ENCODE measurements around the gene D2HGDH.
"Not testable (repeated sequence)": the region's sequence is repeated elsewhere in the genome, so short reads cannot be mapped to it uniquely, and the experiment has no call there.

D2HGDH gene

DNA sequence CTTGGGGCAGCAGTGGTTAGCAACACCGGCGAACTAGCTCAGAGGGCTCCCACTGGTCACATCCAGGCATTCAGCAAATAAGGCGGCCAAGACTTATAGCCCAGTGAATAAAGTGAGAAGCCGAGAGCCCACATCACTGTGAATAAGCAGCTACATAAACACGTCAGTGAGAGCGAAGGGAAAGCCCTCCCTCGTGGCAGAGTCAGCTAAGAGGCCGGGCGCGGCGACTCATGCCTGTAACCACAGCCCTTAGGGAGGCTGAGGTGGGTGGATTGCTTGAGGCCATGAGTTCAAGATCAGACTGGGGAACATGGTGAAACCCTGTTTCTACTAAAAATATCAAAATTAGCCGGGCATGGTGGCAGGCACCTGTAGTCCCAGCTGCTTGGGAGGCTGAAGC is 5.2 kb downstream of the D2HGDH start:
- no peak overlapping the region for H3K27ac ChIP-seq (ENCODE audit: insufficient read depth in 1 of 2, low read depth in 1 of 2, low read length in 2 of 2, poor library complexity in 1 of 2, severe bottlenecking in 2 of 2)
- peak in 2 of 3 donors; percentile 55 to 59 for DNase-seq
- H3K9me3 ChIP-seq (ENCODE audit: control extremely low read depth in 1 of 5, control insufficient read depth in 4 of 5, insufficient read depth in 2 of 5, low read depth in 1 of 5, low read length in 4 of 5), result peaks cover 0 to 1% (median 0%) of the 10 kb centered on the region in 5 experiments
- peaks cover 0 to 27% (median 12%) of the 10 kb centered on the region in 4 experiments for H3K36me3 ChIP-seq (ENCODE audit: control insufficient read depth in 4 of 4, insufficient read depth in 4 of 4, low read length in 3 of 4)
- 94% methylated on average over 12 of the region's 12 CpGs for WGBS (ENCODE audit: insufficient coverage)
- ChIA-PET POLR2A (interaction anchor here (1.0 kb wide), 1 partner anchor 45 kb away, joined by 5 read pairs; no protein-coding TSS in a partner anchor), CTCF (interaction anchor here (0.8 to 3.2 kb wide), 6 partner anchors 11 to 139 kb away, joined by 3 to 11 read pairs (median 3); no protein-coding TSS in a partner anchor)
- no peaks in the 10 kb centered on the region for H3K27me3 ChIP-seq (replicated peaks in 2 of 5; ENCODE audit: control insufficient read depth in 4 of 5, insufficient read depth in 5 of 5, low read length in 4 of 5)
- peaks cover 0 to 41% (median 29%) of the 10 kb centered on the region in 4 experiments for H3K4me1 ChIP-seq (ENCODE audit: control extremely low read depth in 1 of 4, control insufficient read depth in 4 of 4, insufficient read depth in 4 of 4, low read length in 3 of 4)
- no peak overlapping the region for H3K4me3 ChIP-seq (ENCODE audit: control insufficient read depth in 1 of 7, extremely low read depth in 1 of 7, insufficient read depth in 4 of 7, low read depth in 2 of 7, low read length in 6 of 7)

DNA sequence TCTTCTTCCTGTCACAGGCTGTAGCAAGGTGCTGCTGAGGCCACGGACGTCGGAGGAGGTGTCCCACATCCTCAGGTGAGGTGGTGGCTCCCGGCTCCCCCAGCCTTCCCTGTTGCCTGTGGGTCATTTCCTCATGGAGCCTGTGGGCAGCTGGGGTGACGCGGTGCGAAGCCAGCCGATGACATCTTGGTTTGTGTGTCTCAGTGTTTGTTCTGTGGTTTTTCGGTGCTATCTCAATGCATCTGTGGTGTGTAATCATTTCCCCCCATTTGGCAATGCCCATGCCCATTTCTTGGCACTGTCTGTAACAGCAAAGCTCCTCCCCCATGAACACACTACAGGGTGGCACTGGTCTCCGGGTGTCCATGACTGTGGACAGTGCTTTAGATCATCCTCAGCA is 6.6 kb downstream of the D2HGDH start:
- DNase-seq, result peak; percentile 61 to 87 (median 86)
- H3K4me3 ChIP-seq (ENCODE audit: control insufficient read depth in 1 of 7, extremely low read depth in 1 of 7, insufficient read depth in 4 of 7, low read depth in 2 of 7, low read length in 6 of 7), result peak overlapping the region in 1 of 7 experiments; percentile 42
- CTCF ChIA-PET, result interaction anchor here (1.0 to 3.2 kb wide), 4 partner anchors 10 to 138 kb away, joined by 3 to 11 read pairs (median 4); partner anchors contain the start of gene ING5
- H3K4me1 ChIP-seq (ENCODE audit: control extremely low read depth in 1 of 4, control insufficient read depth in 4 of 4, insufficient read depth in 4 of 4, low read length in 3 of 4), result peaks cover 0 to 28% (median 18%) of the 10 kb centered on the region in 4 experiments
- H3K9me3 ChIP-seq (ENCODE audit: control extremely low read depth in 1 of 5, control insufficient read depth in 4 of 5, insufficient read depth in 2 of 5, low read depth in 1 of 5, low read length in 4 of 5), result peaks cover 0 to 9% (median 6%) of the 10 kb centered on the region in 5 experiments
- no peaks in the 10 kb centered on the region for H3K27me3 ChIP-seq (replicated peaks in 2 of 5; ENCODE audit: control insufficient read depth in 4 of 5, insufficient read depth in 5 of 5, low read length in 4 of 5)
- WGBS (ENCODE audit: insufficient coverage), result 23% methylated on average over 7 of the region's 10 CpGs
- peaks cover 7 to 41% (median 25%) of the 10 kb centered on the region in 4 experiments for H3K36me3 ChIP-seq (ENCODE audit: control insufficient read depth in 4 of 4, insufficient read depth in 4 of 4, low read length in 3 of 4)
- POLR2A ChIA-PET, result interaction anchor here (0.6 kb wide), 1 partner anchor 35 kb away, joined by 4 read pairs; no protein-coding TSS in a partner anchor
- no peak overlapping the region for H3K27ac ChIP-seq (ENCODE audit: insufficient read depth in 1 of 2, low read depth in 1 of 2, low read length in 2 of 2, poor library complexity in 1 of 2, severe bottlenecking in 2 of 2)

DNA sequence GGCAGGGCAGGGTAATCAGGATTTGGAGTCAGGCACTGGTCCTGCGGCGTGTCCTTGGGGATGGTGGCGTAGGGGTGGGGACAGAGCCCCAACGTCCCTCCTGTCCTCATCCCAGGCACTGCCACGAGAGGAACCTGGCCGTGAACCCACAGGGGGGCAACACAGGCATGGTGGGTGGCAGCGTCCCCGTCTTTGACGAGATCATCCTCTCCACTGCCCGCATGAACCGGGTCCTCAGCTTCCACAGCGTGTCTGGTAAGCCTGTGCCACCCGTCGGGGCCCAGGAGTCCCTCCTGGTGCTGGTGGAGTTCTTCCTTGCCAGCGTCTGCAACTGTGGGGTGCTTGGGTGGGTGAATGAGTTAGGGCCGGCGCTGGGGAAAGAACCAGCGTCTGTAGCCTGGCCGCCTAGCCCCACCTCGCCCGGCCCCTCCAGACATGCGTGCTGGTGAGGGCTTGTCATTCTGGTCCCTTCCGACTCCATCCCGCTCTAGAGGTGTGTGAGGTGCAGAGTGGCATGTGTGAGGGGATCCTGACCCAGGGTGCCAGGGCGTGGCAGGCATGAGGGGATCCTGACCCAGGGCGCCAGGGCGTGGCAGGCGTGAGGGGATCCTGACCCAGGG is 8.0 kb downstream of the D2HGDH start:
- peaks cover 0 to 13% (median 7%) of the 10 kb centered on the region in 5 experiments for H3K9me3 ChIP-seq (ENCODE audit: control extremely low read depth in 1 of 5, control insufficient read depth in 4 of 5, insufficient read depth in 2 of 5, low read depth in 1 of 5, low read length in 4 of 5)
- ChIA-PET POLR2A (no interaction called here), CTCF (no interaction called here)
- WGBS (ENCODE audit: insufficient coverage), result 98% methylated on average over 19 of the region's 28 CpGs
- peaks cover 8 to 47% (median 31%) of the 10 kb centered on the region in 4 experiments for H3K36me3 ChIP-seq (ENCODE audit: control insufficient read depth in 4 of 4, insufficient read depth in 4 of 4, low read length in 3 of 4)
- peaks cover 0 to 28% (median 18%) of the 10 kb centered on the region in 4 experiments for H3K4me1 ChIP-seq (ENCODE audit: control extremely low read depth in 1 of 4, control insufficient read depth in 4 of 4, insufficient read depth in 4 of 4, low read length in 3 of 4)
- H3K27me3 ChIP-seq (replicated peaks in 2 of 5; ENCODE audit: control insufficient read depth in 4 of 5, insufficient read depth in 5 of 5, low read length in 4 of 5), result no peaks in the 10 kb centered on the region
- no peak for DNase-seq
- H3K27ac ChIP-seq (ENCODE audit: insufficient read depth in 1 of 2, low read depth in 1 of 2, low read length in 2 of 2, poor library complexity in 1 of 2, severe bottlenecking in 2 of 2), result no peak overlapping the region
- H3K4me3 ChIP-seq (ENCODE audit: control insufficient read depth in 1 of 7, extremely low read depth in 1 of 7, insufficient read depth in 4 of 7, low read depth in 2 of 7, low read length in 6 of 7), result no peak overlapping the region

DNA sequence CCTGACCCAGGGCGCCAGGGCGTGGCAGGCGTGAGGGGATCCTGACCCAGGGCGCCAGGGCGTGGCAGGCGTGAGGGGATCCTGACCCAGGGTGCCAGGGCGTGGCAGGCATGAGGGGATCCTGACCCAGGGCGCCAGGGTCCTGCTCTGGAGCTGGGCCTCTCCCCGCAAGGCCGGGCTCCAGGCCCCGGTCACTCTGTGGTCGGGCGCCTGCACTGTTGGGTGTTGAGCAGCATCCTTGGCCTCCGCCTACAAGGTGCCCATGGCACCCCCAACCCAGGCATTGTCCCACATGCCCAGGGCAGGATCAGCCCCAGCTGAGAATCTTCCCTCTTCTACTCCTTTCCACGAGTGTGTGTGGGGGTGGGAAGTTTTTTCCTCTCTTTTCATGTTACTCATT is 8.6 kb downstream of the D2HGDH start:
- peaks cover 0 to 26% (median 18%) of the 10 kb centered on the region in 4 experiments for H3K4me1 ChIP-seq (ENCODE audit: control extremely low read depth in 1 of 4, control insufficient read depth in 4 of 4, insufficient read depth in 4 of 4, low read length in 3 of 4)
- POLR2A ChIA-PET; H3K4me3 ChIP-seq (ENCODE audit: control insufficient read depth in 1 of 7, extremely low read depth in 1 of 7, insufficient read depth in 4 of 7, low read depth in 2 of 7, low read length in 6 of 7); DNase-seq; H3K27me3 ChIP-seq (replicated peaks in 2 of 5; ENCODE audit: control insufficient read depth in 4 of 5, insufficient read depth in 5 of 5, low read length in 4 of 5); H3K27ac ChIP-seq (ENCODE audit: insufficient read depth in 1 of 2, low read depth in 1 of 2, low read length in 2 of 2, poor library complexity in 1 of 2, severe bottlenecking in 2 of 2); CTCF ChIA-PET: not testable (repeated sequence)
- peaks cover 0 to 13% (median 7%) of the 10 kb centered on the region in 5 experiments for H3K9me3 ChIP-seq (ENCODE audit: control extremely low read depth in 1 of 5, control insufficient read depth in 4 of 5, insufficient read depth in 2 of 5, low read depth in 1 of 5, low read length in 4 of 5)
- peaks cover 8 to 46% (median 36%) of the 10 kb centered on the region in 4 experiments for H3K36me3 ChIP-seq (ENCODE audit: control insufficient read depth in 4 of 4, insufficient read depth in 4 of 4, low read length in 3 of 4)
- 80% methylated on average over 6 of the region's 15 CpGs for WGBS (ENCODE audit: insufficient coverage)

DNA sequence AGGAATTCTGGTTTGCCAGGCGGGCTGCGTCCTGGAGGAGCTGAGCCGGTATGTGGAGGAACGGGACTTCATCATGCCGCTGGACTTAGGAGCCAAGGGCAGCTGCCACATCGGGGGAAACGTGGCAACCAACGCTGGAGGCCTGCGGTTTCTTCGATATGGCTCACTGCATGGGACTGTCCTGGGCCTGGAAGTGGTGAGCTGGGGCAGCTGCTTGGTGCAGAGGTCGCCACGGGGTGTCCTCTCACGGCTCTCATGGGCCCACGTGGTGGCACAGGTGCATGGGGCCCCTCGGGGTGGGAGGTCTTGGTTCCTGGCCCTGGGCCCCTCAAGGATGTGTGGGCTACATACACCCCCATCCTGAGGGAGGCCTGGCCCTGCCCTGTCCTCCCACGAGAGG is 9.2 kb downstream of the D2HGDH start:
- H3K4me1 ChIP-seq (ENCODE audit: control extremely low read depth in 1 of 4, control insufficient read depth in 4 of 4, insufficient read depth in 4 of 4, low read length in 3 of 4), result peaks cover 0 to 25% (median 16%) of the 10 kb centered on the region in 4 experiments
- no peaks in the 10 kb centered on the region for H3K27me3 ChIP-seq (replicated peaks in 2 of 5; ENCODE audit: control insufficient read depth in 4 of 5, insufficient read depth in 5 of 5, low read length in 4 of 5)
- ChIA-PET POLR2A (no interaction called here), CTCF (no interaction called here)
- WGBS (ENCODE audit: insufficient coverage), result 93% methylated on average over 16 of the region's 16 CpGs
- DNase-seq, result no peak
- H3K27ac ChIP-seq (ENCODE audit: insufficient read depth in 1 of 2, low read depth in 1 of 2, low read length in 2 of 2, poor library complexity in 1 of 2, severe bottlenecking in 2 of 2), result no peak overlapping the region
- H3K9me3 ChIP-seq (ENCODE audit: control extremely low read depth in 1 of 5, control insufficient read depth in 4 of 5, insufficient read depth in 2 of 5, low read depth in 1 of 5, low read length in 4 of 5), result peaks cover 0 to 13% (median 7%) of the 10 kb centered on the region in 5 experiments
- peaks cover 8 to 47% (median 36%) of the 10 kb centered on the region in 4 experiments for H3K36me3 ChIP-seq (ENCODE audit: control insufficient read depth in 4 of 4, insufficient read depth in 4 of 4, low read length in 3 of 4)
- H3K4me3 ChIP-seq (ENCODE audit: control insufficient read depth in 1 of 7, extremely low read depth in 1 of 7, insufficient read depth in 4 of 7, low read depth in 2 of 7, low read length in 6 of 7), result no peak overlapping the region

DNA sequence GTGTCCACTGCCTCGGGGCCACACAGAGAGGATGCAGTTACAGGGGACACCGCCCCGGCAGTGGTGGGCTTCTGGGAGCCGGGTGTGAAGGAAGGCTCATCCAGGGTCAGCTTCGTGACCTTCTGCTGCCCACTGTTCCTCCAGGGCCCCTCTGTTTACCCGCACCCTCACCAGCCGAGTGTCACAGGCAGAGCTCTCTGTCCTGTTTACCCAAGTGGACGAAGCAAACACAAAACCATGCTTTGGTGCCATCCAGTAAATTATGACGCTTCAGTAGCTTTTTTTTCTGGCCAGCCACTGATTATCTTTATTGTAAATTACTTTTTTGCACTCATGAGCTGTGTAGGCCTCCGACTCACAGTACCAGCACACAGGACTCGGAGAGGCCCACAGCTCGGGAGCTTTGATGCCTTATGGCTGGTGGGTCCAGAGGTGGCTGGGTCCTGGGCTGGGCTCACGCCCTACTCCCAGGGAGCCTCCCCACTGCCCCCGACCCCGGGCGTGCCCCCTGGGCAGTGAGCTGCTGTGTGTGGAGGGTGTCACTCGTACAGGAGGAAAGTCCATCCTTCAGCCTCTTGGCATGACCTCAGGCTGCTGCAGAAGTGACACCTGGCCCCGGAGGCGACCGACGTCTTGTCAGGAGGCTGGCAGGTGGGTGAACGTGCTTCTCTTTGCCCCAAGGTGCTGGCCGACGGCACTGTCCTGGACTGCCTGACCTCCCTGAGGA is 9.8 kb downstream of the D2HGDH start:
- Histone ChIP-seq H3K27ac (ENCODE audit: insufficient read depth in 1 of 2, low read depth in 1 of 2, low read length in 2 of 2, poor library complexity in 1 of 2, severe bottlenecking in 2 of 2) (no peak overlapping the region), H3K36me3 (ENCODE audit: control insufficient read depth in 4 of 4, insufficient read depth in 4 of 4, low read length in 3 of 4) (peaks cover 8 to 51% (median 39%) of the 10 kb centered on the region in 4 experiments), H3K4me1 (ENCODE audit: control extremely low read depth in 1 of 4, control insufficient read depth in 4 of 4, insufficient read depth in 4 of 4, low read length in 3 of 4) (peaks cover 0 to 25% (median 15%) of the 10 kb centered on the region in 4 experiments), H3K27me3 (replicated peaks in 2 of 5; ENCODE audit: control insufficient read depth in 4 of 5, insufficient read depth in 5 of 5, low read length in 4 of 5) (no peaks in the 10 kb centered on the region), H3K4me3 (ENCODE audit: control insufficient read depth in 1 of 7, extremely low read depth in 1 of 7, insufficient read depth in 4 of 7, low read depth in 2 of 7, low read length in 6 of 7) (no peak overlapping the region), H3K9me3 (ENCODE audit: control extremely low read depth in 1 of 5, control insufficient read depth in 4 of 5, insufficient read depth in 2 of 5, low read depth in 1 of 5, low read length in 4 of 5) (peaks cover 0 to 13% (median 7%) of the 10 kb centered on the region in 5 experiments)
- 98% methylated on average over 23 of the region's 24 CpGs for WGBS (ENCODE audit: insufficient coverage)
- CTCF ChIA-PET, result interaction anchor here (1.2 kb wide), 1 partner anchor 10 kb away, joined by 5 read pairs; the partner anchor contains the start of gene D2HGDH
- no peak for DNase-seq
- POLR2A ChIA-PET, result no interaction called here
